ENCODE results near the gene CRIP2.

The CRIP2 gene

GRCh38 chr14:105503296-105503640, 28.6 kb downstream of the CRIP2 start:
- H2AFZ ChIP-seq (ENCODE audit: low read depth, low read length) = no peak overlapping the region
- H3K36me3 ChIP-seq (replicated peaks; ENCODE audit: low read depth, low read length) = no peaks in the 10 kb centered on the region
- no peaks in the 10 kb centered on the region for H3K27me3 ChIP-seq (ENCODE audit: low read depth, low read length)
- no peak for TF ChIP-seq CTCF (IDR thresholded peaks at IDR 0.05; ENCODE audit: low read depth, low read length)
- TF ChIP-seq EZH2phosphoT487 (IDR thresholded peaks at IDR 0.05; ENCODE audit: low read depth) = no peak
- no peaks in the 10 kb centered on the region for H3K79me2 ChIP-seq (ENCODE audit: low read length)
- no peak overlapping the region for H3K4me2 ChIP-seq (ENCODE audit: low read length)
- H3K4me1 ChIP-seq (ENCODE audit: low read length) = no peaks in the 10 kb centered on the region
- no peak overlapping the region for H3K9ac ChIP-seq (ENCODE audit: low read length)
- no peaks in the 10 kb centered on the region for H3K9me3 ChIP-seq (ENCODE audit: insufficient read depth, low read length)
- H3K4me3 ChIP-seq (ENCODE audit: low read length) = no peak overlapping the region
- H3K27ac ChIP-seq (ENCODE audit: low read length) = no peak overlapping the region
- H4K20me1 ChIP-seq (ENCODE audit: insufficient read depth, low read length) = no peaks in the 10 kb centered on the region

GRCh38 chr14:105503935-105504692, 29.5 kb downstream of the CRIP2 start:
- TF ChIP-seq EZH2phosphoT487 (IDR thresholded peaks at IDR 0.05; ENCODE audit: low read depth) = no peak
- no peak for TF ChIP-seq CTCF (IDR thresholded peaks at IDR 0.05; ENCODE audit: low read depth, low read length)
- Histone ChIP-seq H3K4me1 (ENCODE audit: low read length) (no peaks in the 10 kb centered on the region), H2AFZ (ENCODE audit: low read depth, low read length) (no peak overlapping the region), H3K9ac (ENCODE audit: low read length) (no peak overlapping the region), H3K4me2 (ENCODE audit: low read length) (no peak overlapping the region), H3K27me3 (ENCODE audit: low read depth, low read length) (no peaks in the 10 kb centered on the region), H3K36me3 (replicated peaks; ENCODE audit: low read depth, low read length) (no peaks in the 10 kb centered on the region), H3K9me3 (ENCODE audit: insufficient read depth, low read length) (no peaks in the 10 kb centered on the region), H3K27ac (ENCODE audit: low read length) (no peak overlapping the region), H4K20me1 (ENCODE audit: insufficient read depth, low read length) (no peaks in the 10 kb centered on the region), H3K4me3 (ENCODE audit: low read length) (no peak overlapping the region), H3K79me2 (ENCODE audit: low read length) (no peaks in the 10 kb centered on the region)

- H3K4me3 ChIP-seq (ENCODE audit: low read length) = no peak overlapping the region
- H3K79me2 ChIP-seq (ENCODE audit: low read length) = no peaks in the 10 kb centered on the region
- H3K9ac ChIP-seq (ENCODE audit: low read length) = no peak overlapping the region
- H4K20me1 ChIP-seq (ENCODE audit: insufficient read depth, low read length) = no peaks in the 10 kb centered on the region
- H3K27ac ChIP-seq (ENCODE audit: low read length) = no peak overlapping the region
- no peaks in the 10 kb centered on the region for H3K27me3 ChIP-seq (ENCODE audit: low read depth, low read length)
- TF ChIP-seq CTCF (IDR thresholded peaks at IDR 0.05; ENCODE audit: low read depth, low read length) = no peak
- TF ChIP-seq EZH2phosphoT487 (IDR thresholded peaks at IDR 0.05; ENCODE audit: low read depth) = no peak
- H3K9me3 ChIP-seq (ENCODE audit: insufficient read depth, low read length) = no peaks in the 10 kb centered on the region
- no peaks in the 10 kb centered on the region for H3K4me1 ChIP-seq (ENCODE audit: low read length)
- no peak overlapping the region for H3K4me2 ChIP-seq (ENCODE audit: low read length)
- H3K36me3 ChIP-seq (replicated peaks; ENCODE audit: low read depth, low read length) = no peaks in the 10 kb centered on the region
- H2AFZ ChIP-seq (ENCODE audit: low read depth, low read length) = no peak overlapping the region
These were observed 30.5 kb downstream of the CRIP2 start for GRCh38 chr14:105505101-105505500.

DNA sequence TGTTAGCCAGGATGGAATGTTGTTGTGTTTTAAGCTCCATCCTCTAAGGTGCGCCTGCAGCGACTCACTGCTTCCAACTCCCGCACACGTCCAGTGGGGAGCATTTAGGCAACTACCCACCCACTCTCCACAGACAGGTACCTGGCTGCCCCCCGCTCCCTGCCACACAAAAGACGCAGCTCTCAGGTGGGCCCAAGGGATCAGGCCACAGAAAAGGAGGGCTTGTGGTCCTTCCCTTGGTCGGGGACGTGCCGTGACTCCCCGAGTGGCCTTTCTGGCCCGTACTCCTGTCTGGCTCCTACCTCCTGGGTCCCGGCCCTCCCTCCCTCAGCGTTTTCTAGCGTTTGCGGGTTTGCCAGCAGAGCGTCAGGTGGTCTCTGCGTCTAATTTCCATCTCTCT, 32.6 kb downstream of the CRIP2 start:
- H3K9ac ChIP-seq (ENCODE audit: low read length) = no peak overlapping the region
- H3K79me2 ChIP-seq (ENCODE audit: low read length) = no peaks in the 10 kb centered on the region
- no peaks in the 10 kb centered on the region for H3K36me3 ChIP-seq (replicated peaks; ENCODE audit: low read depth, low read length)
- H3K27me3 ChIP-seq (ENCODE audit: low read depth, low read length) = no peaks in the 10 kb centered on the region
- H3K4me2 ChIP-seq (ENCODE audit: low read length) = no peak overlapping the region
- H3K4me3 ChIP-seq (ENCODE audit: low read length) = no peak overlapping the region
- H3K9me3 ChIP-seq (ENCODE audit: insufficient read depth, low read length) = no peaks in the 10 kb centered on the region
- H3K27ac ChIP-seq (ENCODE audit: low read length) = no peak overlapping the region
- no peaks in the 10 kb centered on the region for H4K20me1 ChIP-seq (ENCODE audit: insufficient read depth, low read length)
- no peaks in the 10 kb centered on the region for H3K4me1 ChIP-seq (ENCODE audit: low read length)
- H2AFZ ChIP-seq (ENCODE audit: low read depth, low read length) = no peak overlapping the region
- no peak for TF ChIP-seq CTCF (IDR thresholded peaks at IDR 0.05; ENCODE audit: low read depth, low read length)
- TF ChIP-seq EZH2phosphoT487 (IDR thresholded peaks at IDR 0.05; ENCODE audit: low read depth) = no peak

Measured in OCI-LY3 (cell line).